ENCODE measurements around the gene KRTAP12-2. TPM values are rescaled to one million over a fixed set of nuclear protein-coding genes. Genes with fewer than 3 reads are reported as not detected.
"Not testable (repeated sequence)": the region's sequence is repeated elsewhere in the genome, so short reads cannot be mapped to it uniquely, and the experiment has no call there.

KRTAP12-2 gene
- polyA plus RNA-seq, 1 experiment = not detected

- no peak overlapping the region for H3K27ac ChIP-seq (ENCODE audit: low read depth, low read length)
- POLR2A ChIA-PET = no interaction called here
- no peak for TF ChIP-seq CTCF (IDR thresholded peaks at IDR 0.05; ENCODE audit: low read depth, low read length)
- CTCF ChIA-PET = no interaction called here
- H3K4me3 ChIP-seq (ENCODE audit: low read depth, low read length) = no peak overlapping the region
- H3K27me3 ChIP-seq (ENCODE audit: control insufficient read depth, insufficient read depth, low read length) = no peaks in the 10 kb centered on the region
- DNase-seq (ENCODE audit: low read depth, low spot score) = no peak
- H3K9me3 ChIP-seq (ENCODE audit: control insufficient read depth, insufficient read depth, low read length) = peaks cover 59% of the 10 kb centered on the region
These were observed 16.3 kb downstream of the KRTAP12-2 start for GRCh38 chr21:44650265-44650972.

- ChIA-PET CTCF (no interaction called here), POLR2A (no interaction called here)
- TF ChIP-seq CTCF (IDR thresholded peaks at IDR 0.05; ENCODE audit: low read depth, low read length) = no peak
These were observed 17.1 kb downstream of the KRTAP12-2 start for GRCh38 chr21:44649521-44650100.

GRCh38 chr21:44648557-44649311 is 18.0 kb downstream of the KRTAP12-2 start:
- CTCF ChIA-PET = no interaction called here
- Histone ChIP-seq H3K27ac (ENCODE audit: low read depth, low read length) (no peak overlapping the region), H3K9me3 (ENCODE audit: control insufficient read depth, insufficient read depth, low read length) (peaks cover 58% of the 10 kb centered on the region), H3K27me3 (ENCODE audit: control insufficient read depth, insufficient read depth, low read length) (no peaks in the 10 kb centered on the region), H3K4me3 (ENCODE audit: low read depth, low read length) (no peak overlapping the region)
- DNase-seq (ENCODE audit: low read depth, low spot score) = no peak
- POLR2A ChIA-PET = no interaction called here
- no peak for TF ChIP-seq CTCF (IDR thresholded peaks at IDR 0.05; ENCODE audit: low read depth, low read length)

More at GRCh38 chr21:44649521-44650100, 17.1 kb downstream of the KRTAP12-2 start:
- Histone ChIP-seq H3K4me3 (ENCODE audit: low read depth, low read length) (no peak overlapping the region), H3K27ac (ENCODE audit: low read depth, low read length) (no peak overlapping the region), H3K27me3 (ENCODE audit: control insufficient read depth, insufficient read depth, low read length) (no peaks in the 10 kb centered on the region), H3K9me3 (ENCODE audit: control insufficient read depth, insufficient read depth, low read length) (peaks cover 62% of the 10 kb centered on the region)
- no peak for DNase-seq (ENCODE audit: low read depth, low spot score)

- Histone ChIP-seq H3K27me3 (ENCODE audit: control insufficient read depth, insufficient read depth, low read length) (no peaks in the 10 kb centered on the region), H3K27ac (ENCODE audit: low read depth, low read length) (no peak overlapping the region), H3K9me3 (ENCODE audit: control insufficient read depth, insufficient read depth, low read length) (peaks cover 55% of the 10 kb centered on the region), H3K4me3 (ENCODE audit: low read depth, low read length) (no peak overlapping the region)
- DNase-seq (ENCODE audit: low read depth, low spot score) = no peak
- CTCF ChIA-PET = no interaction called here
- POLR2A ChIA-PET = no interaction called here
- TF ChIP-seq CTCF (IDR thresholded peaks at IDR 0.05; ENCODE audit: low read depth, low read length) = no peak
These were observed 19.5 kb downstream of the KRTAP12-2 start for GRCh38 chr21:44647222-44647552.

GRCh38 chr21:44646366-44647221 is 20.1 kb downstream of the KRTAP12-2 start, which contains the start of gene KRTAP10-11:
KRTAP10-11 (plus strand) TSS chr21:44646414; CDS start chr21:44646459, 45 bp downstream.
- H3K9me3 ChIP-seq (ENCODE audit: control insufficient read depth, insufficient read depth, low read length) = peaks cover 55% of the 10 kb centered on the region
- POLR2A ChIA-PET; H3K27me3 ChIP-seq (ENCODE audit: control insufficient read depth, insufficient read depth, low read length); H3K27ac ChIP-seq (ENCODE audit: low read depth, low read length); DNase-seq (ENCODE audit: low read depth, low spot score); H3K4me3 ChIP-seq (ENCODE audit: low read depth, low read length); CTCF ChIA-PET: not testable (repeated sequence)

Measured in AG04450 (cell line).